Dendritic cell treated with granulocyte-macrophage colony-stimulating factor and Interleukin-4, amounts not matched to agents 40 ng/mL and 50 ng/mL, for 4 days (primary cell): ENCODE data around the gene TRUB2.

Source experiments
- H3K27ac Mint-ChIP-seq: one replicate; pipeline ENCODE4 v1.8.0; 2022; ENCODE audit warnings: mild to moderate bottlenecking, mixed read lengths
- H3K27me3 Mint-ChIP-seq: one replicate; pipeline ENCODE4 v1.8.0; 2022; ENCODE audit warnings: mild to moderate bottlenecking, mixed read lengths
- H3K36me3 Mint-ChIP-seq: one replicate; pipeline ENCODE4 v1.8.0; 2022; ENCODE audit warnings: low read depth, mixed read lengths
- H3K4me1 Mint-ChIP-seq: one replicate; pipeline ENCODE4 v1.8.0; 2022; ENCODE audit warnings: low read depth, mixed read lengths
- H3K4me3 Mint-ChIP-seq: one replicate; pipeline ENCODE4 v1.8.0; 2022; ENCODE audit warnings: mild to moderate bottlenecking, moderate library complexity, mixed read lengths
- H3K9me3 Mint-ChIP-seq: one replicate; pipeline ENCODE4 v1.8.0; 2022; ENCODE audit warnings: mixed read lengths
- intact Hi-C: fragments of 100-400 bp; cut with micrococcal nuclease; formaldehyde crosslinking; loops from one replicate; pipeline ENCODE4 v1.15.0; 2022

The TRUB2 gene

GRCh38 chr9:128258326-128258725 lies 63.9 kb downstream of the TRUB2 start:
- no peak overlapping the region for H3K27ac Mint-ChIP-seq
- intact Hi-C loops = no loop called here
- no peak overlapping the region for H3K4me3 Mint-ChIP-seq
- H3K36me3 Mint-ChIP-seq = peaks cover 88% of the 10 kb centered on the region
- no peaks in the 10 kb centered on the region for H3K9me3 Mint-ChIP-seq
- peaks cover 3% of the 10 kb centered on the region for H3K27me3 Mint-ChIP-seq
- no peaks in the 10 kb centered on the region for H3K4me1 Mint-ChIP-seq

- Mint-ChIP-seq H3K27me3 (peaks cover 7% of the 10 kb centered on the region), H3K27ac (no peak overlapping the region), H3K36me3 (peaks cover 88% of the 10 kb centered on the region), H3K4me1 (no peaks in the 10 kb centered on the region), H3K4me3 (no peak overlapping the region), H3K9me3 (no peaks in the 10 kb centered on the region)
- intact Hi-C loops = no loop called here
These were observed 64.3 kb downstream of the TRUB2 start for GRCh38 chr9:128257907-128258306.

GRCh38 chr9:128257086-128257825 lies 65.0 kb downstream of the TRUB2 start:
- Mint-ChIP-seq H3K27ac (no peak overlapping the region), H3K4me3 (no peak overlapping the region)

More at GRCh38 chr9:128257086-128257825, 65.0 kb downstream of the TRUB2 start:
- Mint-ChIP-seq H3K36me3 (peaks cover 86% of the 10 kb centered on the region), H3K4me1 (peaks cover 4% of the 10 kb centered on the region), H3K9me3 (no peaks in the 10 kb centered on the region), H3K27me3 (peaks cover 12% of the 10 kb centered on the region)
- intact Hi-C loops = no loop called here
